ENCODE data around the gene PRSS27. TPM values are rescaled to one million over a fixed set of nuclear protein-coding genes. Genes with fewer than 3 reads are reported as not detected.

Gene PRSS27
- total RNA-seq, 2 donors from 2014 or later, result 0.15 to 0.56 TPM

DNA sequence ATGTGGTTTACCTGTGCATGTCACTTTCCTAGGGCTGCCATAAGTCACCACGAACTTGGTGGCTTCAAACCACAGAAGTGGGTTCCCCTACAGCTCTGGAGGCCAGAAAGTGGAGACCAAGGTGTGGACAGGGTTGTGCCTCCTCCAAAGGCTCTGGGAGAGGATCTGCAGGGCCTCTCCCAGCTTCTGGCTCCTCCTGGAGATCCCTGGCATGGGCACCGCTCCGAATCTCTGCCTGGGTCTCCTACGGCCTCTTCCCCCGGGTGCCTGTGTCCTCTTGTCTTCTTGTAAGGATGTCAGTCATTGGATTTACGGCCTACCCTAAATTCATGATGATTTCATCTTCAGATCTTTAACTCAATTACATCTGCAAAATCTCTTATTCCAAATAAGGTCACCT, 29.9 kb upstream of the PRSS27 start:
- Histone ChIP-seq H3K27ac (no peak overlapping the region), H3K4me3 (no peak overlapping the region), H3K9me3 (no peaks in the 10 kb centered on the region), H3K36me3 (no peaks in the 10 kb centered on the region), H3K27me3 (no peaks in the 10 kb centered on the region), H3K4me1 (peaks cover 5% of the 10 kb centered on the region), H3K9ac (ENCODE audit: low read depth in 2 of 2, low read length in 2 of 2) (no peak overlapping the region)
- intact Hi-C loops (cut with DNase I), result no loop called here
- TF ChIP-seq, protein P1, sequence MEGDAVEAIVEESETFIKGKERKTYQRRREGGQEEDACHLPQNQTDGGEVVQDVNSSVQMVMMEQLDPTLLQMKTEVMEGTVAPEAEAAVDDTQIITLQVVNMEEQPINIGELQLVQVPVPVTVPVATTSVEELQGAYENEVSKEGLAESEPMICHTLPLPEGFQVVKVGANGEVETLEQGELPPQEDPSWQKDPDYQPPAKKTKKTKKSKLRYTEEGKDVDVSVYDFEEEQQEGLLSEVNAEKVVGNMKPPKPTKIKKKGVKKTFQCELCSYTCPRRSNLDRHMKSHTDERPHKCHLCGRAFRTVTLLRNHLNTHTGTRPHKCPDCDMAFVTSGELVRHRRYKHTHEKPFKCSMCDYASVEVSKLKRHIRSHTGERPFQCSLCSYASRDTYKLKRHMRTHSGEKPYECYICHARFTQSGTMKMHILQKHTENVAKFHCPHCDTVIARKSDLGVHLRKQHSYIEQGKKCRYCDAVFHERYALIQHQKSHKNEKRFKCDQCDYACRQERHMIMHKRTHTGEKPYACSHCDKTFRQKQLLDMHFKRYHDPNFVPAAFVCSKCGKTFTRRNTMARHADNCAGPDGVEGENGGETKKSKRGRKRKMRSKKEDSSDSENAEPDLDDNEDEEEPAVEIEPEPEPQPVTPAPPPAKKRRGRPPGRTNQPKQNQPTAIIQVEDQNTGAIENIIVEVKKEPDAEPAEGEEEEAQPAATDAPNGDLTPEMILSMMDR (IDR thresholded peaks at IDR 0.05), result no peak
- no peak for DNase-seq

GRCh38 chr16:2749476-2749875, 29.5 kb upstream of the PRSS27 start:
- TF ChIP-seq, protein P1 (IDR thresholded peaks at IDR 0.05), result no peak
- Histone ChIP-seq H3K27ac (no peak overlapping the region), H3K27me3 (no peaks in the 10 kb centered on the region), H3K9ac (ENCODE audit: low read depth in 2 of 2, low read length in 2 of 2) (no peak overlapping the region), H3K4me1 (peaks cover 5% of the 10 kb centered on the region), H3K36me3 (no peaks in the 10 kb centered on the region), H3K4me3 (no peak overlapping the region), H3K9me3 (no peaks in the 10 kb centered on the region)
- DNase-seq, result no peak
- intact Hi-C loops (cut with DNase I), result no loop called here

DNA sequence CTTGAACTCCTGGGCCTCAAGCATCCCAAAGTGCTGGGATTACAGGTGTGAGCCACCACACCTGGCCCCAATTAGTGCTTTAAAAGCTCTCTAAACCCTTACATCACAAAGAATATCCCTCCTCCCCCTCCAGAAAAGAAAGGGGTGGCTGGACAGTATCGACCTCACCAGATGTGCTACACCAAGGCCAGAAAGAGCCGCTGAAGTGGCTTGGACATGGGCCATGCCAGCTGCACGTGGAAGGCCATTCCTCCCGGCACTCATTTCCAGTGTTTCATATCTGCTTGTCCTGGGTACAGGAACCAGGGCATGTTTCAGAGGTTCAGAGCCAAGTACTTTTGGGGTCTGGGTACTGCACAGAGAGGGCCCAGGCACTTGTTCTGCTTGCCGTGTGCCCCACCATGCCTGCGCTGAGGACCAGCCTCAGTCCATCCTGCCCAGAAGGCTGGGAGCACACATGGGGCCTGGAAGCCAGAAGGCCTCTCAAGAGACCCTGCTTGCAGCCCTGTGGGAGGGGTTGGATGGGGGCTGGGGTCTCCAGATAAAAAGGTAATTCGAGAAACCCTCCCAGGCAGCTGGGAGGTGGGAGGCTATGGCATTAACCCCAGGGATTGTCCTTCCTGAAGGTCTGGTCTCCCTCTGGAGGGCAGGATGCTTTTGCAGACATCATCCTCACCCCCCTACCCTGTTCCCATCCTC, 28.9 kb upstream of the PRSS27 start:
- Histone ChIP-seq H3K9ac (ENCODE audit: low read depth in 2 of 2, low read length in 2 of 2) (no peak overlapping the region), H3K36me3 (no peaks in the 10 kb centered on the region), H3K27me3 (no peaks in the 10 kb centered on the region), H3K27ac (no peak overlapping the region), H3K4me3 (no peak overlapping the region), H3K4me1 (peaks cover 5% of the 10 kb centered on the region), H3K9me3 (no peaks in the 10 kb centered on the region)
- intact Hi-C loops (cut with DNase I), result no loop called here
- TF ChIP-seq, protein P1 (IDR thresholded peaks at IDR 0.05), result no peak
- no peak for DNase-seq

DNA sequence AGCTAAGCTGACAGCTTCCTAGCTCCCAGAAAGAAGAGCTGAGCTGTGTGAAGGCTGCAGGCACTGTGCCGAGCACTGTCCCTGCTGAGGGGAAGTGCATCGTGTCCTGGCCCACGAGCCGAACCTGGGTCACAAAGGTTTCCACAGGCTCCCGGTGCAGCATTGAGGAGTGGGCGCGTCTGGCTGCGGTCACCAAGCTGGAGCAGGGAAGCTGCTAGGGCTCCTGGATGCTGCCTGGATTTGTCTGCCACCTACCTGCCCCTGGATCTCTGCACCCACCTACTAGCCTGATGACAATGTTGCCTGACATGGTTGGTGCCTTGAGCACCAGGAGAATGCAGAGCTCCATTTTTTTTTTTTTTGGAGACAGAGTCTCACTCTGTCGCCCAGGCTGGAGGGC, 25.9 kb upstream of the PRSS27 start:
- intact Hi-C loops (cut with DNase I), result no loop called here
- Histone ChIP-seq H3K4me1 (no peaks in the 10 kb centered on the region), H3K9ac (ENCODE audit: low read depth in 2 of 2, low read length in 2 of 2) (no peak overlapping the region), H3K27me3 (no peaks in the 10 kb centered on the region), H3K27ac (no peak overlapping the region), H3K4me3 (no peak overlapping the region), H3K9me3 (no peaks in the 10 kb centered on the region), H3K36me3 (no peaks in the 10 kb centered on the region)
- DNase-seq, result no peak
- TF ChIP-seq, protein P1 (IDR thresholded peaks at IDR 0.05), result no peak

DNA sequence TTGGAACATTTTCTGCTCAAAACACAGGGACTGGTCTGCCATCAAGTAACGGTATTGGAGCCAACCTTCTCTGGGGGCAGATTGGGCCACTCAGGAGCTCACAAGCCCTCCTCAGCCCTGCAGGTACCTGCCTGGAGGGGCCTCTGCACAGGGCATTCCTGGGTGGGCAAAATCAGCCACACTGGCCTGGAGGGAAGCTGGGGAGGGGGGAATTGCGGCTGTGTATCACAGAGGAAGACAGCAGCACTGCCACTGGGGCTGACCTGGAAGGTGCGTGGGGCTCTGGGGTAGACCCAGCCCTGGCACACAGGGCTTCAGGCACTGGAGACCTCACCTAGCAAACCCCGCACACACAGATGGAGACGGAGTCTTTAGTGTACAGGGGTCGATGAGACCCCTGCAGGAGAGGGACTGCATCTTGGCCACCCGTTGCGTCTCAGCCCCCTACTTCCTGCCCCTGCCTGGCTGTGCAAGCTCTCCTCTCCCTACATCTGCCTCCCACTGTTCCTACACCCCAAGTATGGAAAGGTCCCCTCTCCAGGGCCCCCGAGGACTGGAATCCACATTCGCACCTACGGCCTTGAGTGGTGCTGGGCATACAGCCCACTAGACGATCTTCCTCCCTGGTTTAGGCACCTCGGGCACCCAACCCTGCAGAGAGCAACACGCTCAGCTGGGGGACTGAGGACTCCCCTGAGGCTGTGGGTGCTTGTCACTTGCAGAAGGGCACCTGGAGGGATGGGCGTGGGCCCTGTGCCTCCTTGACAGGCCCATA, 25.3 kb upstream of the PRSS27 start:
- Histone ChIP-seq H3K27me3 (no peaks in the 10 kb centered on the region), H3K9ac (ENCODE audit: low read depth in 2 of 2, low read length in 2 of 2) (no peak overlapping the region), H3K9me3 (no peaks in the 10 kb centered on the region), H3K36me3 (no peaks in the 10 kb centered on the region), H3K27ac (no peak overlapping the region), H3K4me1 (no peaks in the 10 kb centered on the region), H3K4me3 (no peak overlapping the region)
- TF ChIP-seq, protein P1 (IDR thresholded peaks at IDR 0.05), result no peak
- DNase-seq, result no peak
- intact Hi-C loops (cut with DNase I), result no loop called here
